AG08395 (cell line): Measurements from ENCODE around the gene SERPINF2.
"Not testable (repeated sequence)": the region's sequence is repeated elsewhere in the genome, so short reads cannot be mapped to it uniquely, and the experiment has no call there.

ENCODE experiments used
- DNase-seq: peaks from one replicate; pipeline ENCODE4 v3.0.0; 2012; ENCODE audit warnings: mixed read lengths, low spot score

Gene SERPINF2

DNA sequence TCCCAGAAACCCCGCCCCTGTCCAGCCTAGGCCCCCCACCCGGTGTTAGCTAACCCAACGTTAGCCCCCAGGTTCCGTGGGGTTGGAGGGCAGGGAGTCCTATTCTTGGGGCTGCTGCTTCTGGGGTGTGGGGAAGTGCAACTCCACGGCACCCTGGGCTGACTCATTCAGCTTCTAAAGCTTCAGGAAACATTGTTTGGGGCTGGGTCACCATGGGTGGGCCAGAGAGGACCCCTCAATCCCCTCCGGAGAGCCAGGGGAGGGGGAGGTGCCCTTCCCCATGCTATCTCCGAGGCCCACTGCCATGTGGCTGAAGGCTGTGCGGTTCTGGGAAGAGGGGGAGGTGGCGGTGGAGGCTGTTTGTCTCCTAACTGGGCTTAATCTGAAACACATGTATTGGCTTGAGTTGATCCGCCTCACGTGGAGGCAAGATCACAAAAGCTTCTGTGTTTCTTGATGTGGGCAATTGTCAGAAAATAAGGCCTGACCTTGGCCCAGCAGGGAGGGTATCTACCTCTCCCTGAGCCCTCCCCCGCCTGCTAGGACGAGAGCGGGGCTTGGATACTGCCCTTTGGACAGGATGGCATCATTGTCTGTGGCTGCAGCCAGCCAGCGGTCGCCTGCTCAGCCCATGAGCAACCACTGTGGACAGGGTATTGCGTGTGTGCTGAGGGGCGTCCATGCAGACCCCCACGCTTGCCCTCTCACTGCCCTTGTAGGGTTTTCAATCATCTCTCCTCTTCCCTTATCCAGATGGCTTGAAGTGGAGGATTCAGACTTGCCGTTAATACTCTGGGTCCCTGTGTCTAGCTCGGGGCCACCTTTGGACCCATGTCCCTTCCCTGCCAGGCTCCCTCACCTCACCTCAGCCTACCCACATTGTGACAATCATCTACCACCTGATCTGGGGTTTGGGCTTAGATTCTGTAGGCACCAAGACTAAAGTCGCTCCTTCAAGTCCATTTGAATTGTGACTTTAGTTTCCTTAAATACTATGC, 20.5 kb downstream of the SERPINF2 start:
- DNase-seq: peak; percentile 74

DNA sequence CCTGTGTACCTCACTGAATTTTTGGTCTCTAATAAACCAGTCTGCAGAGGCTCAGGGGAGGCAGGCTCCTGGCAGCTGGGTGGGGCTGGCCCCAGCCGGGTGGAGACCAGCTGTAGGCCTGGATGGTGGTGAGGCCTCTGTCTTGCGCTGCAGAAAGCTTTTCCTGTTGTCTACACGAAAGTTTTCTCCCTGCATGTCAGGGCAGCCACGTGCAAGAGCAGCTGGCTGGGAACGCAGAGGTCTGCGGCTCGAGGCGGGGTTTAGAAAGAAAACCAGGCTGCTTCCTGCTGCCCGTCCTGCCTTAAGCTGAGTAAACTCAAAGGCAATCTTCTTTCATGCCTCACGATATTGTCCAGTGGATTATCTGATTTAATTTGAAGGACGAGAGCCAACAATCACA, 21.6 kb downstream of the SERPINF2 start:
- peak; percentile 75 for DNase-seq

DNA sequence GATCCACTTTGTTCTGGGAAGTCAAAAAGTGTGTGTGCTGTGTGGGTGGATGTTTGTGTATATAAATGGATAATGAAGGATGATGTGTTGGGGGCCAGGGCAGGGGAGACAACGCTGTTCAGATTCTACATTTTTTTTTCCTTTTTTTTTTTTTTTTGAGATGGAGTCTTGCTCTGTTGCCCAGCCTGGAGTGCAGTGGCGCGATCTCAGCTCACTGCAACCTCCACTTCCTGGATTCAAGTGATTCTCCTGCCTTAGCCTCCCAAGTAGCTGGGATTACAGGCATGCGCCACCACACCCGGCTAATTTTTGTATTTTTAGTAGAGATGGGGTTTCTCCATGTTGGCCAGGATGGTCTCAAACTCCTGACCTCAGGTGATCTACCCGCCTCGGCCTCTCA, 22.0 kb downstream of the SERPINF2 start:
- not testable (repeated sequence) for DNase-seq

DNA sequence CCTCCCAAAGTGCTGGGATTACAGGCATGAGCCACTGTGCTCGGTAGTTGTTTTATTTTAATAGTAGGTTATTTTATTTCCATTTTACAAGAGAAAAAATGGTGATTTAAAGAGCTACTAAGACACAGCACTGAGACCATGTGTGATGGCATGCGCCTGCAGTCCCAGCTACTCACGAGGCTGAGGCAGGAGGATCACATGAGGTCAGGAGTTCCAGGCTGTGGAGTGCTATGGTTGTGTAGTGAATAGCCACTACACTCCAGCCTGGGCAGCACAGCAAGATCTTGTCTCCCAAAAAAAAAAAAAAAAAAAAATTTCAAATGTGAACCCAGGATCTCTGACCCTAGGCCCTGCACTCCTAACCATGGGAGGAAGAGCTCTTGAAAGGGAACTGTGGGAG, 22.9 kb downstream of the SERPINF2 start:
- no peak for DNase-seq

DNA sequence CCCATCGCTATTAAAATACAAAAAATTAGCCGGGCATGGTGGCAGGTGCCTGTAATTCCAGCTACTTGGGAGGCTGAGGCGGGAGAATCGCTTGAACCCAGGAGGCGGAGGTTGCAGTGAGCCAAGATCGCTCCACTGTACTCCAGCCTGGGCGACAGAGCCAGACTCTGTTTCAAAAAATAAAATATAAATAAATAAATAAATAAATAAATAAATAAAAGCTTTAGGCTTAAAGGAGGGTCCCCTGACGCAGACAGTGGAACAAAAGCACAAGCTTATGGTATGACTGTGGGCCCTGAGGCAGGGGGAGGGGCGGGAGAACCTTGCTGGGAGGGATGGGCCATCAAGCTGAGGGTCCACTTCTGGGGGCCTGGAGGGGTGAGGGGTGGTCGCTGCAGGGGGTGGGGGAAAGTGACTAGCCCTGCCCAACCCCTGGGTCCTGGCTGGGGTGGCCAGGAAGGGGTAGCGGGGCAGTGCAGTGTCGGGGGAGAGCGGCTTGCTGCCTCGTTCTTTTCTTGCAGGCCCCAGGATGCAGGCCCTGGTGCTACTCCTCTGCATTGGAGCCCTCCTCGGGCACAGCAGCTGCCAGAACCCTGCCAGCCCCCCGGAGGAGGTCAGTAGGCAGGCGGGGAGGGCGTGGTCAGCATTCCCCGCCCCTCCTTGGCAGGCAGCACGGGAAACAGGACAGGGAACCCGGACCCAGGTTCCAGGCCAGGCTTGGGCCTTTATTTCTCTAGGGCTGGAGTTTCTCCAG, 23.9 kb downstream of the SERPINF2 start:
- no peak for DNase-seq

DNA sequence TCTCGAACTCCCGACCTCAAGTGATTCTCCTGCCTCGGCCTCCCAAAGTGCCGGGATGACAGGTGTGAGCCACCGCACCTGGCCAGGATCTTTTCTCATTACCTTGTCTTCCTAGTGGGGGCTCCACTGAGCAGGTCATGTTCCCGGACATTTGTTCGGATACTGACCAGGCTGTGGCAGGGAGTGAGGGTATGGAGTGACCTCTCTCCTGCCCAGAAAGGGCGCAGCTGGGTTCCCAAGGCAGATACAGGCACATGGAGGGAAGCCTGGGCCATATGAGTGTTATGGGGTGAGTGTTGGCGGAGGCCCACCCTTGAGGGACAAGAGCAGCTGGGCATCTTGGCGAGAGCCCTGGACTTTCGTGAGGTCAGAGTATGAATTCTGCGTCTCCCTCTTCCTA, 24.7 kb downstream of the SERPINF2 start:
- DNase-seq: no peak

DNA sequence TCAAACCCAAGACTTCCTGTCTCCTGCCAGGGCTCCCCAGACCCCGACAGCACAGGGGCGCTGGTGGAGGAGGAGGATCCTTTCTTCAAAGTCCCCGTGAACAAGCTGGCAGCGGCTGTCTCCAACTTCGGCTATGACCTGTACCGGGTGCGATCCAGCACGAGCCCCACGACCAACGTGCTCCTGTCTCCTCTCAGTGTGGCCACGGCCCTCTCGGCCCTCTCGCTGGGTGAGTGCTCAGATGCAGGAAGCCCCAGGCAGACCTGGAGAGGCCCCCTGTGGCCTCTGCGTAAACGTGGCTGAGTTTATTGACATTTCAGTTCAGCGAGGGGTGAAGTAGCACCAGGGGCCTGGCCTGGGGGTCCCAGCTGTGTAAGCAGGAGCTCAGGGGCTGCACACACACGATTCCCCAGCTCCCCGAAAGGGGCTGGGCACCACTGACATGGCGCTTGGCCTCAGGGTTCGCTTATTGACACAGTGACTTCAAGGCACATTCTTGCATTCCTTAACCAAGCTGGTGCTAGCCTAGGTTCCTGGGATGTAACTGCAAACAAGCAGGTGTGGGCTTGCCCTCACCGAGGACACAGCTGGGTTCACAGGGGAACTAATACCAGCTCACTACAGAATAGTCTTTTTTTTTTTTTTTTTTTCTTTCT, 27.3 kb downstream of the SERPINF2 start:
- DNase-seq: no peak

DNA sequence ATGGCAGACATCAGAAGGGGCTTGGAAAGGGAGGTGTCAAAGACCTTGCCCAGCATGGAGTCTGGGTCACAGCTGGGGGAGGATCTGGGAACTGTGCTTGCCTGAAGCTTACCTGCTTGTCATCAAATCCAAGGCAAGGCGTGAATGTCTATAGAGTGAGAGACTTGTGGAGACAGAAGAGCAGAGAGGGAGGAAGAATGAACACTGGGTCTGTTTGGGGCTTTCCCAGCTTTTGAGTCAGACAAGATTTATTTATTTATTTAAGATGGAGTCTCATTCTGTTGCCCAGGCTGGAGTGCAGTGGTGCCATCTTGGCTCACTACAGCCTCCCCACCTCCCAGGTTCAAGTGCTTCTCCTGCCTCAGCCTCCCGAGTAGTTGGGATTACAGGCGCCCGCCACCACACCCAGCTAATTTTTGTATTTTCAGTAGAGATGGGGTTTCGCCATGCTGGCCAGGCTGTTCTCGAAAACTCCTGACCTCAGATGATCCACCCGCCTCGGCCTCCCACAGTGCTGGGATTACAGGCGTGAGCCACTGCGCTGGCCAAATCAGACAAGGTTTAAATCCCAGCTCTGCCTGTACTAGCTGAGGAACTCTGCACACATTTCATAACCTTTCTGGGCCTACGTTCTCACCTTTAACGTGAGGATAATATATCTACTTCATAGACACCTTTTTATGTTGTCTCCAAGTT, 30.5 kb downstream of the SERPINF2 start:
- DNase-seq: not testable (repeated sequence)

DNA sequence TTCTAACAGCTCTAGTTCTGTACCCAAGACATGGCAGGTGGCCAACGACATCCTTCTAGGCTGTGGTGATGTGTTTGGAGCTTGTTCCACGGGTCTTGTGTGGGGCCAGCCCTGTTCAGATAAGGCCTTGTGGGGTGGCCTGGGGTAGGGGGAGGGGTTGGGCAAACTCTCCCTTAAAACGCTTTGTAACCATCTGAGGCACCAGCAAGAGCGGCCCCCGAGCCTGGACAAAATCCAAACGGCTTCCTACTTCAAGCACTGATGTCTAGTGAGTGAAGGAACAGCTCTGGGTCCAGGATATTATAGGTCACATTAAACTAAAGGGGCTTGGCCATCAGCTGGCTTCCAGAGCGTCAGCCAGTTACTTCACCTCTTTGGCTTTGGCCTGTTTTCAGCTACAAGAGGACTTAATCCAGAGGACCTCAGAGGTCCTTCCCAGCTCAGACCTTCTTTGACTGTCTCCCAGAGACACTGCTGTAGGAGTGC, 31.1 kb downstream of the SERPINF2 start:
- DNase-seq: no peak

DNA sequence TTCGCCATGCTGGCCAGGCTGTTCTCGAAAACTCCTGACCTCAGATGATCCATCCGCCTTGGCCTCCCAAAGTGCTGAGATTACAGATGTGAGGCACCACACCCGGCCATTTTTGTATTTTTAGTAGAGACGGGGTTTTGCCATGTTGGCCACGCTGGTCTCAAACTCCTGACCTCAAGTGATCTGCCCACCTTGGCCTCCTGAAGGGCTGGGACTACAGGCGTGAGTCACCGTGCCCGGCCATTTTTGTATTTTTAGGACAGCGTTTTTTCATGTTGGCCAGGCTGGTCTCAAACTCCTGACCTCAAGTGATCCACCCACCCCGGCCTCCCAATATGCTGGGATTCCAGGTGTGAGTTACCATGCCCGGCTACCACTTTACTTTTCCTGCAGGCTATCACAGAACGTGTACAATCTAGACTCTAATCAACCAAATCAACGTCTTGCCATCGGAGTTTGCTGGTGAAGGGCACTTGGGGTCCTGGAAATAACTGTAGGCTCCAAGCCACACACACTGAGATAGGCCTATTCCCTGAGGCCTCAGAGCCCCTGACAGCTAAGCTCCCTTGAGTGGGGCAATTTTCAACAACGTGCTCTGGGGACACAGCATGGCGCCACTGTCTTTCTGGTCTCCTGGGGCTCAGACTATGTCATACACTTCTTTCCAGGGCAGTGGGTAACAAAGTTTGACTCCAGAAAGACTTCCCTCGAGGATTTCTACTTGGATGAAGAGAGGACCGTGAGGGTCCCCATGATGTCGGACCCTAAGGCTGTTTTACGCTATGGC, 31.9 kb downstream of the SERPINF2 start:
- DNase-seq: no peak

DNA sequence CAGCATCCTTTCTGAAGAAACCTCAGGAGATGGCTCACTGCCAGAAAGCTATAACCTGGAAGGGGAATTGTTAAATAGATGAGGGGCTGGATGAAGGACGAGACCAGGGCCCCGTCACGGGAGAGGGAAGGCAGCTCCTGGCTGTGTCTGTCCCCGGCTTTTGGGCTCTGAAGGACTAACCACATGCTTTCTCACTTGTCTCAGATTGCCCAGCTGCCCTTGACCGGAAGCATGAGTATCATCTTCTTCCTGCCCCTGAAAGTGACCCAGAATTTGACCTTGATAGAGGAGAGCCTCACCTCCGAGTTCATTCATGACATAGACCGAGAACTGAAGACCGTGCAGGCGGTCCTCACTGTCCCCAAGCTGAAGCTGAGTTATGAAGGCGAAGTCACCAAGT, 33.7 kb downstream of the SERPINF2 start:
- DNase-seq: no peak

DNA sequence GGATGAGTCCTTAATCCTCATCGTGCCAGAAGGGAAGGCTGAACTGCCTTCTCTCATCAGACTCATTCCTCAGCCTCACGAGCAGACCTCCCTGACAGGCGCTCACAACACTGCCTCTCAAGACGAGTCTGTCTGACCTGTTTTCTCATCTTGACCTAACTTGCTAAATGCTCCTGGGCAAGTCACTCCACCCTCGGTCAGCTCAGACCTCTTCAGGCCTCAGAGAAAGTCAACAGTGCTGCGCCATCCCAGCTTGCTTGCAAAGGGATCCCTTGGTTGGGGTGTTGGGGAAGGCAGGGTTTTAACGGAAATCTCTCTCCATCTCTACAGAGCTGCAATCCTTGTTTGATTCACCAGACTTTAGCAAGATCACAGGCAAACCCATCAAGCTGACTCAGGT, 34.2 kb downstream of the SERPINF2 start:
- no peak for DNase-seq

DNA sequence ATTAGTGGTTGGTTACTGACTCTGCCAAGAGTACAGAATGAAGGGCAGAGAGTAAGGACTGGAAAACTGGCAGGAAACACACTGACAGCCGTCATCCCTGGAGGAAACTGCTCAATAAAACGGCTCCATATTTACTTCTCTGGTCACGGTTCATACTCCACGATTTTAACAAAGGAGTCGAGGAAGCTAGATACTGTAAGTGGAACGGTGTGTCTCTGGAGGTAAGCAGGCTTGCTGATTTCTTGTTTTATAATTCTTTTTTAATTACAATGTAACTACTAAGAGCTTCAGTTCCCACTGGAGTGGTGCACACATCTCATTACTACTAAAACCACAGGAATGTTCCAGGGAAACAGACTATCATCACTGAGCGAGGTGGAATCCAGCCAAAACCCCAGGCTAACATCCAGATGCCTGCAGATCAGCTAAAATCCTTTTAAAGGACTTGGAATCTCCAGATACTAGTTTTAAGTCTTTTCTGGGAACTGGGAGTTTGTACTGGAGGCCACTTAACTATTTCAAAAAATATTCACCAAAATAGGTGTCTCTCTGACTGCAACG, 37.0 kb downstream of the SERPINF2 start:
- DNase-seq: peak; percentile 90

DNA sequence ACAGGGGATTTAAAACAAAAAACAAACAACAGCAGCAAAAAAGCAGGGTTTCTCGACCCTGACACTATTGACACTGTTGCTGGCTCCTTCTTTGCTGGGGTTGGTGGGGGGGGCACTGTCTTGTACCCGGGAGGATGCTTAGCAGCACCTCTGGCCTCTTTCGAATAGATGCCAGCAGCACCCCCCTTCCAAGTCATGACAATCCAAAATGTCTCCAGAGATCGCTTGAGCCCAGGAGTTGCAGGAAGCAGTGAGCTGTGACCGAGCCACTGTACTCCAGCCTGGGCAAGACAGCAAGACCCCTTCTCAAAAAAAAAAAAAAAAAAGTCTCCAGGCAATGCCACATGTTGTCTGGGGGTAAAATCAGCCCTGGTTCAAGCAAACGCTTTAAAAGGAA, 39.5 kb downstream of the SERPINF2 start:
- no peak for DNase-seq

DNA sequence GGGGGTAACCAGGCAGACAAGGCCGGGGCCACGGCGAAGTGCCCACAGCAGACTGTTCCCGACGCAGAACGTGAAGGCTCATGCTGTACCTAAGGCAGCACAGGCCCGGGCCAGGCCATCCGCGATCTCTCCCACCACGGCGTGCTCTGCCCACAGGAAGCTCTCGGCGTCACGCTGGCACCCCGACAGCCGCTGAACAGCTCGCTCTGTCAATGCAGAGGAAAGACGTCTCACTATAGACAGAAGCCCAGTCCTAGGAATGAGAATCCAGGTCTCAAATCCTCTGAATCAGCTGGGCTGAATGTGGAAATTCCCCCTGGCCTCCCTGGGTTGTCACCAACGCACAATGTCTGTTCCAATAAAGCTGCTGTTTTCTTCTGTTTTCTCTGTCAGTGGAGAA, 40.6 kb downstream of the SERPINF2 start:
- DNase-seq: no peak

DNA sequence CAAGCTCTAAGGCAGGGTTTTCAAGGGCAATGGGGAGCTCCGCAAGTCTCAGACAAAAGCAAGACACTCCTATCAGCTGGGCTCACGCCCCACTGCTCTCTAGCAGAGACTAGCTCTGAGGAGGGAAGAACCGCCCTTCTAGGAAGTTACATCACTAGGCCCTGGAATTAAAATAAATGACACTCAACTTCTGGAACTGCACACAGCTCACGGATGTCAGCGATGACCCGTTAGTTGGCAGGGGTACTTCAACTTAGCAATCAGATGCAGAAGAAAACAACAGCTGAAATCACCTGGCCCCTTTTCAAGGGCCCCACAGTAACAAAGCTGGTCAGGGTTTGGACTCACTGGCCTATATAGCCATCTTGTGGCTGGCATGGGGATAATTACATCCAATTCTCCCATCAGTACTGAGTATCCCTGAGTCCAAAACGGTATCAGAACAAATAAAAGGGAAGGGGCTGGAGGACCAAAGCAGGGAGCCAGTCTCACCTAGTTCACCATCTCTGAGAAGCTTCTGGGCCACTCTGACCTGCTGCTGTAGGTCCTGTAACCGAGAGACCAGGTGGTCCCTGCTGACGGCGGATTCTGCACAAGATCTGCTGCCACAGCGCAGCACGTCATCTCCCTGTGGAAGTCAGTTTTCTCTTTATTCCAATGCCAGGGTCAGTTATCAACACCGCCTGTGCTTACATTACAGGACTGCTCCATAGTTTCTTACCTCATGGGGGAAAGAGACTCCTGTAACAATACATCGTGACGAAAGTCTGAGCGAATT, 41.4 kb downstream of the SERPINF2 start:
- DNase-seq: peak; percentile 81

DNA sequence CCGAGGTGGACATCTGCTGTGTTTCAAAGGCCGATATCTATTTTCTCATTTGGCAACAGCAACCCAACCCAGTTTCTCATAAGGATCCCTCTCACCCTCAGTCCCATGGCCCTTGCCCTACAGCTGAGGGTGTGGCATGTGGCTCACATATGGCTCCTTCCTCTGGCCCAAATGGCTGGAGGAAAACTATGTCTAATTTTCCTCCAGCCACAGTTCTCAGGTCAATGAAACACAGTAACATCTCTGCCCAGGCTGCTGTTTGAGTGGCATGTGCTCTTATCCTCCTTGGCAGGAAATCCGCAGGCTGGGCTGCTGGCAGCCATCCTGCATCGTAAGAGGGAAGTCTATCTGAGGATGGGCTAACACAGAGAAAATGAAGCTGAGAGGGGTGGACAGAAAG, 43.3 kb downstream of the SERPINF2 start:
- no peak for DNase-seq

DNA sequence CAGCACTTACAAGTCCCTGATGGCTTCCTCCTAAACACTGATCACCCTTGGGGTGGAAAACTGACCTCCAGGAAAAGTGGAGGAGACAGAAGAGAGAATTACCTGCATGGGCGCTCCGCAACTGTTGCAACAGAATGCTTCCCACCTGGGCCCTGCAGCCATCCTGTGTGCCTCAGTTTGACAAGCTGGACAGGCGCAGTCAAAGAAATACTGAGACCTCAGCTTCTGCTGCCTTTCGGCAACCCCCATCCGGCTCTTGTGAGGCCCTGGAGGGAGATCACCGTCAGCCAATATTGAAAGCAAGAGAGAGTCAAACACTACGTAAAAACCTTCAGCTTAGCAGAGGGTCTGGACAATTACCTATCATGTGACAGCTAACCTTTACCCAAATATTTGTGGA, 44.0 kb downstream of the SERPINF2 start:
- DNase-seq: no peak

DNA sequence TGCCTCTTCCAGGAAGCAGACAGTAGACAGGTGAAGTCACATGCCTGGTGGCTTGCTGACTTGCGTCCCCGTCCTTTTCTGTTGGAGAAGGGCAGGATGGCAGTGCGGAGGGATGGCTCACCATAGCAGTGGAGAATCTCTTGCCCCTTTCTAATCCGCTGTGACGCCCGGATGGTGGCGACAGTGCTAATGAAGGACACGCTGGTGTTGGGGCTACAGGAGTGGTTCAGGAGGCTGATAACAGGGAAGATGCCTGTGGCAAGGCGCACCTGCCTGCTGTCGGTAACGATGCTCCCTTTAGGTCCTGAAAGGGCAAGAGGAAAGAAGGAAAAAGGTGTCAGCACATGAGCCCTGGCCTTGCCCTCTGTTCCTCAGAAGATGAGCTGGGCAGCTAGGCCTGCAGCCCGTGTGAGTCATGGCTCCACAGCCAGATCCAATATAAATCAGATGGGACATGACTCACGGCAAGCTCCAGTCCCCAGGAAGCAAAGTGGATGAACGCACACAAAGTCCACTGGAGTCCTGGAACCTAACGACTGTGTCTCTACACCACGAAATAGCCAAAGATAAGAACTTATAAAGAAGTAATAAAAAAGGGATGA, 44.7 kb downstream of the SERPINF2 start:
- peak; percentile 95 for DNase-seq
